C4-2B (cell line): Measurements from ENCODE around the gene SKI.
A peak's percentile ranks its signal among the peaks of the same experiment; 100 is the strongest.

Source experiments
- H3K27ac ChIP-seq: fragments of 450-650 bp; 2 replicates; pipeline ENCODE4 v1.5.1; 2017
- ZFX ChIP-seq: fragments of 450-650 bp; IDR thresholded peaks from 2 replicates; pipeline ENCODE4 v1.6.1; 2017
- TF ChIP-seq, protein P1 (sequence below): fragments of 450-650 bp; conservative IDR thresholded peaks from 2 replicates; pipeline ENCODE4 v1.5.1; 2017; ENCODE audit warnings: mild to moderate bottlenecking

SKI gene

DNA sequence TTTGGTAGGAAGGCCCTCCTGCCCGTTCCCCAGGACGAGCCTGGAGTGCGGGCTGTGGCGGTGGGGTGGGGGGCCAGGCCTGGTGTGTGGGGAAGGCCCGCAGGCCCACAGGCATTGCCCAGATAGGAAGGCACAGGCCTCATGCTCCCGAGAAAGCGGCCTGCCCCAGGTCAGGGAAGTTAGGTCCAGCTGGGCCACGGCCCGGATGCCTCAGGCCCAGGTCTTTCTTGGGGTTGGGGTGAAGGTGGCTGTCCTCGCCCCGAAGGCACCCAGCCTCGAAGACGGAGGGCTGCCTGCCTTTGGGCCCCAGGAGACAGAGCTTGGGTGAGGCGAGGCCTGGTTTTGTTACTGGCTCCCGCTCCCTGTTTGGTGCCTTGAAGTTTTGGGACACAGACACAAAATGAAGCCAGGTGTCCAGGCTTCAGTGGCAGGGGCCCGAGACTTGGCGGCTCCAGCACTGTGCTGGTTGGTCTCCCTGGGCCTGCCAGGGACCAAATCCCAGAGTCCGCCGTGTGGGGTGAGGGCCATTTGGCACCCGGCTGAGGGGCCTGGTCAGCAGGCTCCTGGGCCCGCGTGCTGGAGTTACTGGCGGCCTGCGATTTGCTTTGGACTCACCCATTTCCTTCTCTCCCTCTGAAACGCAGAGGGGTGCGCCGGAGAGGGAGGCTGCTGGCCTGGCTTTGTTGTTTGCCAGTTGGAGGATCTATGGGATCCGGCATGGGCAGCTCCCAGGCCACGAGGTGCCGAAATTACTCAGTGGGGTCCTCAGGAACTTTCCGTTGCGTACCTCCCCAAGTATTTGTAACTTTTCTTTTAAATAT is 2.0 kb downstream of the SKI start:
- H3K27ac ChIP-seq: peak overlapping the region; percentile 92
- TF ChIP-seq, protein P1, sequence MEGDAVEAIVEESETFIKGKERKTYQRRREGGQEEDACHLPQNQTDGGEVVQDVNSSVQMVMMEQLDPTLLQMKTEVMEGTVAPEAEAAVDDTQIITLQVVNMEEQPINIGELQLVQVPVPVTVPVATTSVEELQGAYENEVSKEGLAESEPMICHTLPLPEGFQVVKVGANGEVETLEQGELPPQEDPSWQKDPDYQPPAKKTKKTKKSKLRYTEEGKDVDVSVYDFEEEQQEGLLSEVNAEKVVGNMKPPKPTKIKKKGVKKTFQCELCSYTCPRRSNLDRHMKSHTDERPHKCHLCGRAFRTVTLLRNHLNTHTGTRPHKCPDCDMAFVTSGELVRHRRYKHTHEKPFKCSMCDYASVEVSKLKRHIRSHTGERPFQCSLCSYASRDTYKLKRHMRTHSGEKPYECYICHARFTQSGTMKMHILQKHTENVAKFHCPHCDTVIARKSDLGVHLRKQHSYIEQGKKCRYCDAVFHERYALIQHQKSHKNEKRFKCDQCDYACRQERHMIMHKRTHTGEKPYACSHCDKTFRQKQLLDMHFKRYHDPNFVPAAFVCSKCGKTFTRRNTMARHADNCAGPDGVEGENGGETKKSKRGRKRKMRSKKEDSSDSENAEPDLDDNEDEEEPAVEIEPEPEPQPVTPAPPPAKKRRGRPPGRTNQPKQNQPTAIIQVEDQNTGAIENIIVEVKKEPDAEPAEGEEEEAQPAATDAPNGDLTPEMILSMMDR: no peak
- peak; percentile 93 for TF ChIP-seq ZFX

DNA sequence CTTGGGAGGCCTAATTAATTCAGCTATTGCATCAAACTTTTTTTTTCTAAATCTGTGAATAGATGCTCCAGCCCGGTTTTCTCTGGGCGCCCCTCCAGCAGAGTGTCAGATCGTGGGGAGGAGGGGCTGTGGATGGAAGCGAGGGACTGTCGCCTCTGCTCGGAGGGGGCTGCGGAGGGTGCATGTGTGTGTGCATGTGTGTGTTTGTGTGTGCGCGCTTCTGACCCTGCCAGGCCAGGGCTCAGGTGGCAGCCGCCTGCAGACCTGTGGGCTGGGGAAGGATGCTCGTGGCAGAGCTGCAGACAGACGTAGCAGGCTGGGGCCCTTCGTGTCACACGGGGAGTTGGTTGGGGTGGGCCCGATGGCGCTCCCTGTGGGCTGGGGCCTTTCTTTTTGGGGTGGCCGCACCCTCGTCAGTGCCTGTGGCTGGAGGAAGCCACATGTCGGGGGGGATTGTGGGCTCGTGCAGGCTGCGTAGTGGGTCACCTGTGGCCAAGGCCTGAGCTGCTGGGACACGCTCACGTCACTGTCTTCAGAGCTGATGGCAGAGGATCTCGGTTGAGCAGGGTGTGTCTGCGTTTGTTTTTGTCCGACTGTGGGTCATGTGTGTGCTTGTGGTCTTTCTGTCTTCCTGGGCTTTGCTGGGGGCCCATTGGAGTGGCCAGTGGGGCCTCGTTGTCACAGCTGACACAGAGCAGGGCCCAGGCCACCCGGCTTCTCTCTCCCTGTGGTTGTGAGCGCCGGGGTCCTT is 2.8 kb downstream of the SKI start:
- peak overlapping the region; percentile 92 for H3K27ac ChIP-seq
- peak; percentile 35; the same call in 1 of the 2 replicates for TF ChIP-seq ZFX
- TF ChIP-seq, protein P1: no peak

DNA sequence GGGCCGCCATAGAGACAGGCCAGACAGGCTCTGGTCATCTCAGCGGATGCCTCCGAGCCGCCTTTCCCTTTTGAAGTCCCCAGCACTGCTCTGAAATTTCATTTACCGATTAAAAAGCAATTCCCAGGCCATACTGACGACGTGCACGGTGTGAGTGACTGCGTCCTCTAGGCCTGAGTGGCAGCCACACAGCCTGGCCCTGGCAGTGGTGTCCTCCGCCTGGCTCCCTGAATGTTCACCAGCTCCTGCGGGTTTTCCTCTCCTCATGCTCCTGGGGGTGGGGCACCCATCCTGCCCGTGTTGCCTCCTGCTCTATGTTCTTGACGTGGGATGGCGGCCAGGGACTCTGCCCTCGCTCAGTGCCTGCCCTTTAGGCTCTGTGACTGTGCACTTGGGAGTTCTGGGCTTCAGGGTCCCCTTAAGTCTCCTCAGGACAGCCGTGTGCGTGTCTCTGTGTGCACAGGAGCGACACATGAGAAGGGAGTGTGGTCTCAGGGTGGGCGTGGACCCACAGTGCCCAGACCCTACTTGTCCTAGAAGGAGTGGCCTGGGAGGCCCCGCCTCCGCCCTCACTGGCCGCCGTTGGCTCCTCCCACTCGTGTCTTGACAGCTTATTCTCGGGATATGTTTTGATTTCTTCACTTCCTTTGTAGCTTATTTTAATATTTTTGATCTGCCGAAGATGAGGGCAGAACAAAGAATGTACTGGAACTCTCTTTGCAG is 3.6 kb downstream of the SKI start:
- TF ChIP-seq ZFX: no peak
- TF ChIP-seq, protein P1: no peak
- peak overlapping the region; percentile 92 for H3K27ac ChIP-seq

DNA sequence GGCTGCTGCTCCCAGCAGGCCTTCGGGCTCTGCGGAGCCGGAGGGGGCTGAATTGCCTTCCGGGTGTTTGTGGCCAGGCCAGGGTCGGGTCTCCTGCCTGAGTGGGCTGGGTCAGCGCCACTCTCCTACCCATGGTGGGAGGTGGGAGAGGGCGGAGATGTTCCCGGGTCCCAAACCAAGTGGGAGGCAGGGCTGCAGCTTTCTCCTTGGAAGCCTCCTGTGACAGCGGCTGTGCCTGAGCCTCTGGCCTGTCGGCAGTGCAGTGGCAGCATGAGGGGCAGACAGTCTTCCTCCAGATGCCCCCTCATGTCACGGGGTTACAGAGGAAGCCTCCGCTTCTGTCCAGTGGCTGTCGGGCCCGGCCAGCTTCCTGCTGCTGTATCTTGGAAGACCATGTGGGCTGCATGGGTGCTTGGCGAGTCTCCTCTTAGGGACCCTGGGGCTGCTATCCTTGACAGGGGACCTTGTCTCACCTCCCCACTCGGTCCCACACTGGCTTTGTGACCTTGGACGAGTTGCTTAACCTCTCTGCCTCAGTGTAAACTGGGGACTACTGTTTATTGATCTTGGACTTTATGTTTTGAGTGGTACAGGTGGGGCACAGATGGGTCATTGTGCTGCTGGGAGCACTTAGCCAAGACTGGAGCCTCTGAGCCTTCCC is 4.3 kb downstream of the SKI start:
- TF ChIP-seq, protein P1: no peak
- no peak for TF ChIP-seq ZFX
- peak overlapping the region; percentile 92 for H3K27ac ChIP-seq

DNA sequence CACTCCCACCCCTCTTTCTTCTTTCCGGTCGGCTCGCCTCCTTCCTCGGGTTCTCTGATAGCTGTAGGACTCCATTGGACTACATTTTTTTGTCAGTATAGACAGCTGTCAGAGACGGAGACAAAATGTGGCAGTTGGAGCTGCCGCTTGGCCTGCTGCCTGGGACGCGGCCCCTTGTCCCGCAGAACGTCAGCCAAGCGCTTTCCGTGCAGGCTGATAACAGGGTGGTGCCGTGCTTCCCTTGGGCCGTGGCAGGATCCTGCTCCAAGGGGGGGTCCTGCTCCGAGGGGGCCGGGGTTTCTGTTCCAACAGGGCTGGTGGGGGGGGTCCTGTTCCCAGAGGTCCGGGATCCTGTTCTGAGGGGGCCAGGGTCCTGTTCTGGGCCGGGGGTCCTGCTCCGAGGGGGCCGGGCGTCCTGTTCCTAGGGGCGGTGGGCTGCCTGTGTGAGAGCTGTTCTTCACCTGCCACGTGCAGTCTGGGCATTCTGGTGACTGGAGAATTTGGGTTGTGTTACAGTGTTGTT is 4.9 kb downstream of the SKI start:
- peak overlapping the region; percentile 92 for H3K27ac ChIP-seq

DNA sequence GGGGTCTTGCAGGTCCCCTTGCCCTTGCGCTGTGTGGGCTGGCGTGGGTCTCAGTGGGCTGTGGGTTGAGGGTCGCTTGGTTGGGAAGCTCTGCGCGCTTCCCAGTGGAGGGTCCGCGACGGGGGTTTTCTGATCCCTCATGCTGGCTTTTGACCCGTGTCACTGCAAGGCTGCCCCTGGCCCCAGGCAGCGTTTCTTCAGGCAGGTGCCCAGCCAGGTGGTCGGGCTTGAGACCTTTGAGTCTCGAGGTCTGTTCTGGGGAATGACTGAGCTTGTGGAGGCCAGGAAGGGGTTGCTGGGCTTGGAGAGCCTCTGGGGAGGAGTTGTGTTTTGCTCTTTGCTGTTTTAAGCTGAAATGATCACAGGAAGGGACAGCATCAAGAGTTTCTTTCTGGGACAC is 5.3 kb downstream of the SKI start:
- H3K27ac ChIP-seq: no peak overlapping the region; the same call in 1 of the 2 replicates
- TF ChIP-seq ZFX: no peak
- TF ChIP-seq, protein P1: no peak

More for the DNA sequence above, 4.9 kb downstream of the SKI start:
- TF ChIP-seq, protein P1: no peak
- TF ChIP-seq ZFX: no peak
